NCI-H146 treated with DMSO at 0.1 percent for 48 hours (cell line): Measurements from ENCODE around the gene CDK5R2.

Experiments used
- DNase-seq: peaks from one replicate; lab custom pipeline; 2025; ENCODE audit not compliant: unreplicated experiment; lab: John Stamatoyannopoulos, UW

The CDK5R2 gene

DNA sequence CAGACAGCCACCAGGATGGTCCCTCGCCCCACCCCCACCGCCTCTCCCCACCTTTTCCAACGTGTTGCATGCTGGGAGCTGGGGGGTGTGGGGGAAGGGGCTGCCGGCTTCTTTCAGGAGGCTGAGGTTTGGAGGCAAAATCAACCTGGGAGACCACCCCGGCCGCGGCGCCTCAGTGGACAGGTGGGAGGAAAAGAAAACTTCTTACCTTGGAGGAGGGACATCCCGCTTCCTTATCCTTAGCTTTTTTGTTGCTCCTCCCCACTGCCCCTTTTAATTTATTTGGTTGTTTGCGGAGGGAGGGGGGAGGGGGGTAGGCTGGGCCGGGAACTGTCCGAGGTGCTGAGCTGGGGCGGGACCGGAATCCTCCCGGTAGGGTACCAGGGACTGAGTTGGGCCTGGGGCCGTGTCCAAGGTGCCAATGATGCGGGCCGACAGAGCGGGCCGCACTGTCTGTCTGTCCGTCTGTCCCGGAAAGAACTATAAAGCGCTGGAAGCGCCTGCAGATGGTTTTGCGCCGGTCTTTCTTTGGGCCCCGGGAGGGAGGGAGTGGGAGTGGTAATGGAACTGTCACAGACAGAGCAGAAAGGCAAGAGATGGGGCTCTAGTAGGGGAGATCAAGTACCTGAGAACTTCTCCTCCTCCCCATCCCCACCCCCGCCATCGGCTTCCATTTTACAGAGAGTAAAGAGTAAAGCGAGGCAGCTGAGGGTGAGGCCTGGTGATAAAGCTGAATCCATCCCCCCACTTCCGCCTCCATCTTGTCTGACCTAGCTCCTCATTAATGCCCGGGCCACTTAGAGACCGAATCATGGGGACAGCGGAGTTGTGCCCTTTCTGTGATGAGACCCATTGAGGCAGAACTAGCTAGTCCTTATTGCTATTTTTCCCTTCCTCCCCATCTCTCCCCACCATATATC is 2.4 kb downstream of the CDK5R2 start:
- peak; percentile 17 for DNase-seq

DNA sequence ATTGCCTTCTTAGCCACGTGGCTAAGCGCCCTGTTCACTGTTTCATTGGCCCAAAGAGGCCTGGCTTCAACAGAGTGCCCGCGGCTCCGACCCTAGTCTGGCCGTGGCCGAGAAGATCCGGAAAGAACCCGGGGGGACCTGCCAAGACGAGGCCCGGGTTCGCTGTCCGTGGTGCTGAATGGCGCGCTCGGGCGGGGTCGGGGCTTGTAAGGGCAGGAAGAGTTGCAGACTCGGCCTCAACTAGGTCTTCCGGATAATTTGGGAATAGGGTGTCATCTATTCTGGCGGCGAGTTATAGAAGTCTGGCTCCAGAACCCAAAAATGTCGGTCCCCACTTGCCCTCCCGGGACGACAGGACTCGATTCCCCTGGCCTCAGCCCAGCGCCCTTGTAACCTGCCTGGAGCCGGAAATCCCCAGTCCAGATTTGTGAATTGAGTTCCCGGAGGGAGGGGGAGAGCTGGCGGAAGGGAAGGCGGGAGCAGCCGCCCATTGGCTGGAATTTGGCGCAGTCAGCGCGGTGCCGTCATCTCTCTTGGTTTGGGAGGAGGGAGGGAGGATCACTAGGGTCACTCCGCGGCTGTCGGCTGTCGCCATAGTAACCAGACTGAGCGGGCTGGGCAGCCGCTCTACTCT is 3.5 kb downstream of the CDK5R2 start:
- DNase-seq = peak; percentile 94

DNA sequence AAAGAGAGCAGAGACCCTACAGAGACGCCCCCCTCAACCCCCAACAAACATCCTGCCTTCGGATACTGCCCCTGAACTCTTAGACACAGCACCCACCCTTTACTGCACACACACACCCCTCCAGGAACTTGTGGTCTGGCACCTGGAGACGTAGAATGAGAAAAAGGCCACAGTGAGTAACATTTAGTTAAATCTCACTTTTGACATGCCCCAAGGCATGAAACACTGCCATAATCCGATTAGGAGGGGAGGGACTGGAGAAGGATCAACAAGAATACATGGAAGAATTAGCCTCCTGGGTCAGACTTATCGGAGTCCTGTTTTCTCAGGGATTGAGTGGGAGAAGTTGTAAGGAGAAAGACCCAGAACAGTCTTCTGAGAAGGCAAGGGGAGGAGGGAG is 4.1 kb downstream of the CDK5R2 start:
- DNase-seq = no peak

DNA sequence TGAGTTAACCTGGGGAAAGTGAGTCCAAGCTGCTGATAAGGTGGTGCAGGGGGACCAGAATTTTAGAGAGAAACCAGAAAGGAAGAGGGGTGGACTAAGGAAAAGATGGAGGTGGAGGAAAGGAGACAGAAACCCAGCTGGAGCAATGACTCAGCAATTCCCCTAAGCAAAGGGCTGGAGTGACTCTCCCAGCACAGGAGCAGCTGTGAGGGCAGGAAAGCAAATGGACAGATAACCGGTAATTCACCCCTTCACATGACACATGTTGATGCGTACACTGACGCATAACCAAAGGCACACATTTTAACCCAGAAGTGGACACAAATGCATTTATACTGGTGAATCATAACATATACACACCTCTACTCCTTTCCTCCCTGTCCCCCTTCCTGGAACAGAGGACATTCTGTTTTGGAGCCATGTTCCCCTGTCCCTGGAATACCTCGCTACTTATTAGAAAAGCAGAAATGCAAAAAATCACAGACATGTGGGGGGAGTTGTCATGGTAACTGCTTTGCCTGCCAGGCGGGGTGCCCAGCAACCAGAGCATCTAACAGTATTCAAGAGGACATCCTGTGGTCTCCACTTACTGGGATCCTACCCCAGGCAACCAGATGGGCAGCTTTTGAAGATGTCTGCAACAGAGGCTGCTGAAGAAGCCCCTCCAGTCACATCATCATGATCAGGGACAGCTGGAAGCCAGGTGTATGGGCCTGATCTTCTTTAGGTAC is 4.7 kb downstream of the CDK5R2 start:
- DNase-seq = peak; percentile 37

DNA sequence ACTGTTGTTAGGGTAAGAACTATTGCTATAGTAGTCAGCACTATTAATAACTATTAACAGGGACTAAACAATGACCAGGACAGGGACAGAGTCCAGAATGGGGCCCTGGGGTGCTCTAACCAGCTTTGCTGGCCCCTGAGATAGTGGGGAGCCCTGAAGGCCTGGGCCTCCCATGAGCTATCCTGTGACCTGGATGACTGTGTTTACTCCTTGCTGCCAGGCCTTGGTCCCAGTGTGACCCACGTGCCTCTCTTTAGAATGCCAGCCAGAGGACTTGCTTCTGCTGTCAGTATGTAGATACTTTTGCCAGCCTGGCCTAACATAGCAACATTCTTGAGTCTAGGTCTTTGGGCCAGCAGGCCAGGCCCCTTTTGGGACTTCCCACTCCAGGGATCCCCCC is 11.4 kb downstream of the CDK5R2 start:
- DNase-seq = no peak

DNA sequence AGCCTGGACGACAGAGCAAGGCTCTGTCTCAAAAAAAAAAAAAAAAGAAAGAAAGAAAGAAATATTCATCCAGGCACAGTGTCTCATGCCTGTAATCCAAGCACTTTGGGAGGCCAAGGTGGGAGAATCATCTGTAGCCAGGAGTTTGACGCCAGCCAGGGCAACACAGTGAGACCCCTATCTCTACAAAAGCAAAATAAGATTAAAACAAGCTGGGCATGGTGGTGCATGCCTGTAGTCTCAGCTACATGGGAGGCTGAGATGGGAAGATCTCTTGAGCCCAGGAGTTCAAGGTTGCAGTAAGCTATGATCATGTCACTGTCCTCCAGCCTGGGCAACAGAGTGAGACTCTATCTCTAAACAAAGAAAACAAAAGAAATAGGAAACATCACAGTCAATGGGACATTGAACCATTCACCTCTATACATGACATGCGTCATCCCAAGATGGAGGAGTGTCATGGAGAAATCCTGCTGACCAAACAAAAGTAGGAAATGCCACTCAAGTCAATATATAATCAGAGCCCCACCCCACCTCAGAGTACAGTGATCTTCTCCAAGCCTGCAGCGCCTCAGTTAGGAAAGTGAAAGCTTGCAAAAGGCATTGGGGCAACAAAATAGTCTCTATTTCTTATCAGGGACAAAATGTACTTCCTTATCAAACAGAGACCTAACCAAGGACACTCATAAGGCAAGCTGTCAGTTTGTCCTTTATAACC is 15.8 kb downstream of the CDK5R2 start:
- DNase-seq = no peak

DNA sequence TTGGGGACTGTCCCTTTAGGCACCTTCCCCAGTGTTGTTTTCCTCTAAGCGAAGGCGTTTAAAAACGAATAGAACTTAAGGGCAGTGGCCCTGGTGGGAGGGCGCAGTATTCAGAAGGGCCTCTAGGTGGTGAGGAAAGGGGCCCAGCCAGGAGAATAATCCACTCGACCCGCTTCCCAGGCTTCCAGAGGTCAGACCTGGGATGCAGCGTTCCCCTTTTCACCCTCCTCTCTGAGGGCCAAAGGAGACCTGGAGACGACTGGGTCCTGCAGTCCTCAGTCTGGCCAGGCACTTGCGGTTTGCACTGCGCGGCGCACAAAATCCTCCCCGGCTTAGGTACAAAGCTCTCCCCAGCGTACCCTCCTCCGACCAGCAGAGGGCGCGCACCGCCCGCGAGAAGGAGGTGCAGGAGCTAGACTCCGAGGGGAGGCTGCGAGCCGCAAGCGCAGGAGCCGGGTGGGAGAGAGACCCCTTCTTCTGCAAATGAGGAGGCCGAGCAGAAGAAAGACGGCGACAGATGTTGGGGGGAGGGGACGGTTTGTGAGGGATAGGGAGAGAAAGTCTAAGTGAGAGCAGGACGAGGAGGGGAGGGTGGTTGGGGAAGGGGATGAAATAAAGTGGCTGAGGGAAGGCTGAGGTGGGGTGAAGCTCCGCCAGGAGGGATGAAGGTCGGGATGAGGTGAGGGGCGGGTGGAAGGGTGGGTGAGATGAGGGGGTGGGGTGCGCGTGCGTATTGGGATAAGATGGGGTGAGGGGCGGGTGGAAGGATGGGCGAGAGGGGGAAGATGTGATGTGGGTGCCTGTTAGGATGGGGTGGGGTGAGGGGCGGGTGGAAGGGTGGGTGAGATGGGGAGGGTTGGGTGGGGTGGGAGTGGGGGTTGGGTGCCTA is 20.6 kb downstream of the CDK5R2 start:
- peak; percentile 51 for DNase-seq

DNA sequence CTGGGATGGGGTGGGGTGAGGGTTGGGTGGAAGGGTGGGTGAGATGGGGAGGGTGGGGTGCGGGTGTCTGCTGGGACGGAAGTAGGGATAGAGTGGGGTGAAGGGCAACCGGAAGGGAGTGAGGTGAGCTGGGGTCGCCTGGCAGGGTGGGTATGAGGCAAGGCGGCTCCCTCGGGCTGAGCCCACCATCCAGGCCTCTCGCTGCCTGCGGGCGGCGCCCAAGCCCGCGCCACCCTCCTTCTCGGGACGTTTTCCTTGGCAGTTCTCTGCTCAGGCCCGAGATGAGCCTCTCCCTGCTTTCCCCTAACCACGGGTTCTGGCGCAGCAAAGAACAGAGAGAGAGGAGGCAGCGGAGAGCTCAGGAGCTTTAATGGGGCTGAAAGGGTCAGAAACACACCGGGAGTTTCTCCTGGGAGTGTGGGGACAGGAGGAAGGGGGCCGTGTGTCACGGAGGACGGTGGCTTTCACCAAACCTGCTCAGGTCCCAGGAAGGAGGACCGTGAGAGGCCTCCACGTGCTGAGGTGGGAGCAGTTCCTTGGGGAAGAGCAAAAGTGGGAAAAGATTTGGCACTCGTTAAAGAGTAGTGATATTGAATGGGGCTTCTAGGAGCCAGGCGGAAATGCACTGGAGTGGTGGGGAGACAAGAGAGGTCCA is 21.4 kb downstream of the CDK5R2 start:
- DNase-seq = no peak

DNA sequence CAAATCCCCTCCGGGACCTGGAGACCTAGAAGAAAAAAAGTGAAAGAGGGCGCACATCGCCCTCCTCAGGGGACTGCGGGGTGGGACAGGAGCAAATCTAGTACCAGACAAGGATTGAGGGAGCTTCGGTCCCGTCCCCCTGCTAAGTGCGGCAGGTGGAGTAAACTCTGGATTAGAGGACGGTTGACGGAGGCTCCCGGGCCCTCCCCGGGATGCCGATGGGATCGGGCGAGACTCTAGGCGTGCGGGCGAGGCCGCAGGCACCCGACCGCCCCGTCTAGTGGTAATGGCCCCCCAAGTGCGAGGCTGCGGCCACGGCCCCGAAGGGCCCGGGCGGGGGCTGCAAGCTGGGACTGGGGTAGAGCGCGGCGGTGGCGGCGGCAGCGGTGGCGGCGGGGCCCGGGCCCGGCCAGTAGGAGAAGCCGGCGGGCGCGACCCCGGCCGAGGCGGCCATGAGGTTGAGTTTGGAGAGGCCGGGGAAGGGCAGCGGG is 22.0 kb downstream of the CDK5R2 start:
- no peak for DNase-seq

DNA sequence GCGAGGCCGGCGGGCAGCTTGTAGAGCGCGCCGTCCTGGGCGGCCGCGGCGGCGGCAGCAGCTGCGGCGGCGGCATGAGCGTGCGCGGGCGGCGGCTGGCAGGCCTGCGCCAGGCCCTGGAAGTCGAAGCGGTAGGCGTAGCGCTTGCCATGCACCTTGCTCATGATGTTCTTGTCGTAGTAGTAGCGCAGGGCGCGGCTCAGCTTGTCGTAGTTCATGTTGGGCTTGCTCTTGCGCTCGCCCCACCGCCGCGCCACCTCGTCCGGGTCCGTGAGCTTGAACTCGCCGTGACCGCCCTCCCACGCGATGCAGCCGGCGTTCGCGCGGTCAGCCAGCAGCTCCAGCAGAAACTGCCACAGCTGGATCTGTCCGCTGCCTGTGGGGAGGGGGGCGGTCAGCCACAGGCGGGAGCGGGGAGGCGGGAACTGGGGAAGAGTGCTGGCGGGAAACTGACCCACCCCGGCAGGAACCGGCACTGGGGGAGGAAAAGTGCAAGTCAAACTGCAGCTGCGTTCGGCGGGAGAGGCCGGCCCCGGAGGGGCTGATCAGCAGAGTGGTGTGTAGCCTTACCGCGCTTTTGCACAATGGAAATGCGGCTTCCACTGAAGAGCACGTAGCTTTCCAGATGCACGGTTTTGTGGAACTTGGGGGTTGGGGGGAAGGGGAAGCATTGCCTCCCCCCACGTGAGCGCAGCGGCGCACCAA is 22.6 kb downstream of the CDK5R2 start:
- no peak for DNase-seq

DNA sequence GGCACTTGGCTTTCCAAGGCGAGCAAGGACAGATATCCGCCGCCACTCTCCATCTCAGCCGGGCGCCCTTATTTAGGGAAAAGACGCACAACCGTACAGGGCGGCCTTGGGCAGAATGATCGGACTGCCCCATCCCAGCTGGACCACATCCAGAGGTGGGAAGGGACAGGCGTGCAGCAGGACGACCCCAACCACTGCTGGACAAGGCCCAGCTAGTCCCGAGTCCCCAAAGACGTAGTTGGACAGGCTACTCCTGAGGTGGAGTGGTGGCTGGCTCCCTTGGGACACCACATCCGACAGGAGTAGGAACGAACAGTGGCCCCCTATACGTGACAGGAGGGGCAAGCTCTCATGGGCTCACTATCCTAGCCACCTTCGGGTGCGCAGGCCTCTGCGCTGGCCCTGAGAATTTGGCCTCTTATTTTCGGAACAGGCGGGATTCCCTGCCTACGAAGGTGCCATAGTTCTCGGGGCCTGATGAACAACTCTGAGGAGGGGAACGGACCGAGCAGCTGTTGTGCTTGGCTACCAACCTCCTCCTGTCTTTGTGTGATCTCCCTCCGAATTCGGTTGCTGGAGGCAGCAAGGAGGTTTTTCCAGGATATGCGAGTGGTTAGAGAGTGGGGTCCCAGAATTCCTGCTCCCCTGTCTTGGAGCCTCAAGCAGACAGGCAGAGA is 23.3 kb downstream of the CDK5R2 start:
- no peak for DNase-seq

DNA sequence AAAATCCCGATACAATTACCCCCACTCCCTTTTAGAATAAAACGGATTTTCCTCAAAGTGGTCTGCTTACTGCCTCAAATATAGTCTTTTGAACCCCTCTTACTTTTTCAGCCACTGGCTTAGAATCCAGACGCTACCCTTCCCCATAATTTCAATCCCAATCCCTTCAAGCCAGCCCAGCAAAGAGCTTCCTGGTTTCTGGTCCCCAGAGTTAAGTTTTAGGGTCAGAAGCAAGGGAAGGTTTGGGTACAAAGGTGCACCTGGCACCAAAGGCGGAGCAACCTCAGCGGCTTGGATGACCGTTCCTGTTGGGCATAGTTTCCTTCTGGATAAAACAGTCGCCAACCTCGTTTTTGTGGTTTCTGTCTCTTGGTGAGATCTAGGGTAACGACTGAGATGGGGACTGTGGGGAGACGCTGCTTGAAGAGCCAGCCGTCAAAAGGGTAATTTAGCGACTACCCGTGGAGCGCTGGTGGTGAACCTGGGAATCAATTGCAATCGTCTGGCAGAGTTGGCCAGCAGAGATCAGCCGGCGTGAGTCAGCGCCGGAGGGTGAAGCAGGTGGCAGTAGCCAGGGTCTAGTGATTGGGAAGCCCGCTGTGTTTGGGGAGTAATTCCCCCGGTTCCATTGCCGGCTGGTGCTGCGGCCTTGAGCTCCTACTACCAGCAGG is 23.9 kb downstream of the CDK5R2 start:
- peak; percentile 52 for DNase-seq

DNA sequence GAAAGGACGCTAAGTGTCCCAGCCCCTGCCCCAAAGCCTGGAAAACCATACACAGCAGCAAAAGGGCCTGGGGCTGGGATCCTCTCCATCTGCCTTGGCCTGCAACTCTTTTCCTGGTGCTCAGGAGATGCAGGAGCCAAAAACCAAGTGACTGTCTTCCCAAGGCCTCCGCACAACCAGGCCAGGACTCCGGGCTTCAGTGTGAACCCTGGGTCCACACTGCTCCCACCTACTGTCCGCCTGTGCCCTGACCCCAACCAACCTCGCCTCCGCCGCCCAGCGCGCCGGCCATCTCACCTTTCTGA is 24.4 kb downstream of the CDK5R2 start:
- no peak for DNase-seq

DNA sequence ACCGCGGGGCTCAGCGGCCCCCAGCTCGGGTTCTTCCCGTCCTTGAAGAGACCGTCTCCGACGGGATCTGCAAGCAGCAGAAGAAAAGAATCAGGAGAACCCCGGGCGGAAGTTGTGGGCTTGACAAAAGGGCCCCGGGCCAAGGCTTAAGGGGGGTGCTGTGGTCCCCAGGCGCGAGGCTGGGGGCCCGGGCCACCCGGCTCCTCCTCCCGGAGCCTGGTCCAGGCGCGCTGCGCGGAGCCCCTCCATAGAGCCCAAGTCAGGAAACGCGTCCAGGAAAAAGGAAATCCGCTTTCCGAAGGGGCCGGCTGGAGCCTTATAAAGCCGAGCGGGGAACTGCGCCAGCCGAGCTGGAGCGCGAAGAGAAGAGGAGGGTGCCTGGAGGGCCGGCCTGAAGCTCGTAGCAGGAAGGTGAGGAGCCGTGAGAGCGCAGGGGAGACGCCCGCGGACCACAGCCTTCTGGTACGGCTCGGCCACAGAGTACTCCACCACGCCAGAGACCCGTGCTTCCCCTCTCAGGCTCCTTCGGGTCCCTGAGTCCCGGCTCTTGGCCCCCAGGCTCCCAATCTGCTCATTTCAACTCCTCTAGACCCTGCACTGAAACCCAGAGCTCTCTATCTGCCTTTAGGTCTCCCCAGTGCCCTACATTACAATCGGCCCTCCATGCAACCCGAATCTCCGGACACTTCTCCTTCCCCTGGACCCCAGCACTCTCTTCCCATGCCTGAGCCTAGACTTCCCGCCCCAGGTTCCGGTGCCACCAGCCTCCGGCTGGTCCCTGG is 25.0 kb downstream of the CDK5R2 start:
- DNase-seq = no peak

DNA sequence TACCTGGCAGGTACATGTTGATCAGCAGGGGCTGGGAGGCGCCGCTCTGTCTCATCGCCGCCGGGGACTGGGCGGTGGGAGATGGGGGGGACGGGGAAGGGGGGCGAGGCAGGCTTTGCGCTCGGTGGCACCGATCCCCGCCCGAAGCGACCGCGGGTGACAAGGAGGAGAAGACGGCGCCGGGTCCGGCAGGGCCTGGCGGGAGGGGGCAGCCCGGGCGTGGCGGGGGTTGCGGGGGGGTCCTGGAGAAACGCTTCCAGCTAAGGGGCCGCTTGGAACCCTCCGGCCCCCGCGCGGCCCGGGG is 25.5 kb downstream of the CDK5R2 start, which contains the start of gene FEV:
FEV (minus strand) TSS at position 164 of the 304 bp plus-strand sequence; CDS start at position 55, 109 bp downstream.
- DNase-seq = no peak

DNA sequence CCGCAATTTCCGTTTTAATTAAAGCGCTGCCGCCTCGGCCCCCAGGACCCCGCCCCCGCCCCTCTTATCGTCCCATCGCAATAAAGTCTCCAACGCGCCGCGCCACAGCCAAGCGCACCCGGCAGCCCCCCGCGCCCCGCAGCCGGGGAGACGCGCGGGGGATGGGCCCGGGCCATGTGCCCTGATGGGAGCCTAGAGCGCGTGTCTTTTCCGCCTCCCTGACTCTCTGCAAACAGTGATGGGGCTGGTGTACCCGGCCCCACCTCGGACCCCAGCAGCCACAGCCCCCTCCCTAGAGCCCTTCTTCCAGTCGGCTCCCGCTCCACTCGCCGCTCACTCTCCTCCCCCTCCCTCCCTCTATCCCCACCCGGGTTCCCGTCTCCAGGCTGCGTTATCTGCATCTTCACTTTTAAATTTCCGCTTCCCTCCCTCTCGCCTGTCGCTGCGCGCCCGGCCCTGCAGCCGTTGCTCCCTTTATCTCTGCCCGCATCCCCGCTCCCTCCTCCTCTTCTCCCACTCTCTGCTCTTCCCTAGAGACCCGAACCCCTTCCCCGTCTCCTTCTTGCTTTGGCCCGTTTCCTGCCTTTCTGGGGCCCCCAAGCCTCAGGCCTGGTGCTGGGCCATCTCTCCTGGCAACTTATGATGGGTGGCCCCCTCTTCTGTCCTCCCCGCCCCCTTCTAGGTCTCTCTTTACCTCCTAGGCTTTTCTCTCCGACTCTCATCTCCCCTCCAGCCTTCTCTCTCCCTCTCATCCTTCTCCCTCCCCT is 26.0 kb downstream of the CDK5R2 start:
- no peak for DNase-seq
